SK-N-SH (cell line): ENCODE data around the gene MMUT. TPM values are rescaled to one million over a fixed set of nuclear protein-coding genes. Genes with fewer than 3 reads are reported as not detected.

ENCODE experiments used
- CTCF ChIA-PET: fragments of 300-600, 350-600 bp; formaldehyde crosslinking; extraction: SDS; loops from one replicate; lab custom pipeline; 2021; lab: Yijun Ruan, JAX
- POLR2A ChIA-PET: fragments of 350-600 bp; sonication (Branson Sonifier 250); formaldehyde crosslinking; extraction: SDS; loops from one replicate; lab custom pipeline; 2020; ENCODE audit warnings: antibody characterized with exemption, inconsistent platforms; lab: Yijun Ruan, JAX
- DNase-seq: peaks from one replicate; pipeline ENCODE4 v3.0.0; 2012
- H2AFZ ChIP-seq: fragments of 200-600 bp; sonication (generic); 2 replicates; pipeline ENCODE4 v1.8.1; 2016; ENCODE audit warnings: antibody characterized with exemption, mild to moderate bottlenecking, low read depth
- H3F3A ChIP-seq: fragments of 200-600 bp; sonication (generic); replicated peaks from 2 replicates; pipeline ENCODE3; 2016; ENCODE audit warnings: antibody characterized with exemption, mild to moderate bottlenecking; ENCODE audit not compliant: insufficient read depth
- H3K27ac ChIP-seq, 2 experiments: fragments of 200-500 bp in 1 of 2; fragments of 200-600 bp in 1 of 2; sonication (Bioruptor generic) in 1 of 2; sonication (generic), shearing (Covaris generic) in 1 of 2; 2 replicates each; pipeline versions ENCODE4 v1.5.1 to v1.6.1; 2014 to 2016; ENCODE audit warnings: low read depth in 2 of 2, inconsistent platforms in 1 of 2, low read length in 1 of 2, mild to moderate bottlenecking in 1 of 2, mixed read lengths in 1 of 2
- H3K27me3 ChIP-seq: fragments of 200-600 bp; sonication (generic), shearing (Covaris generic); 2 replicates; pipeline ENCODE4 v1.6.1; 2016; ENCODE audit warnings: mixed run types; ENCODE audit not compliant: insufficient read depth
- H3K36me3 ChIP-seq, 2 experiments: fragments of 200-500 bp in 1 of 2; fragments of 200-600 bp in 1 of 2; sonication (Bioruptor generic) in 1 of 2; sonication (generic) in 1 of 2; replicated peaks in 1 of 2; 2 replicates each; pipeline versions ENCODE3 to v1.5.1; 2014 to 2016; ENCODE audit warnings: low read length in 1 of 2, mild to moderate bottlenecking in 1 of 2; ENCODE audit not compliant: insufficient read depth in 2 of 2, control insufficient read depth in 1 of 2
- H3K4me1 ChIP-seq, 2 experiments: fragments of 200-500 bp in 1 of 2; fragments of 200-600 bp in 1 of 2; sonication (Bioruptor generic) in 1 of 2; sonication (generic), shearing (Covaris generic) in 1 of 2; 2 replicates each; pipeline versions ENCODE4 v1.5.1 to v1.6.1; 2014 to 2016; ENCODE audit warnings: low read depth in 1 of 2, low read length in 1 of 2, mixed run types in 1 of 2; ENCODE audit not compliant: insufficient read depth in 2 of 2, control insufficient read depth in 1 of 2
- H3K4me2 ChIP-seq: fragments of 200-600 bp; sonication (generic), shearing (Covaris generic); 2 replicates; pipeline ENCODE4 v1.6.1; 2017; ENCODE audit warnings: mixed run types
- H3K4me3 ChIP-seq, 2 experiments: fragments of 200-500 bp in 1 of 2; fragments of 200-600 bp in 1 of 2; sonication (Bioruptor generic) in 1 of 2; sonication (generic), shearing (Covaris generic) in 1 of 2; 2 replicates each; pipeline versions ENCODE4 v1.5.1 to v1.8.1; 2014 to 2016; ENCODE audit warnings: low read depth in 2 of 2, inconsistent platforms in 1 of 2, low read length in 1 of 2, mild to moderate bottlenecking in 1 of 2, mixed read lengths in 1 of 2, moderate library complexity in 1 of 2
- H3K79me2 ChIP-seq: fragments of 200-600 bp; sonication (generic); 2 replicates; pipeline ENCODE4 v1.8.1; 2017; ENCODE audit warnings: mild to moderate bottlenecking; ENCODE audit not compliant: insufficient read depth
- H3K9ac ChIP-seq: fragments of 200-600 bp; sonication (generic); 2 replicates; pipeline ENCODE4 v1.6.1; 2017; ENCODE audit warnings: mixed run types
- H3K9me2 ChIP-seq: fragments of 200-600 bp; sonication (generic); 2 replicates; pipeline ENCODE4 v1.6.1; 2017; ENCODE audit warnings: mixed run types
- H3K9me3 ChIP-seq: fragments of 200-600 bp; sonication (generic); 2 replicates; pipeline ENCODE4 v1.6.1; 2017; ENCODE audit warnings: mixed run types, mild to moderate bottlenecking, moderate library complexity
- H4K20me1 ChIP-seq: fragments of 200-600 bp; sonication (generic); 2 replicates; pipeline ENCODE4 v1.6.1; 2017; ENCODE audit warnings: mild to moderate bottlenecking, mixed run types; ENCODE audit not compliant: insufficient read depth
- CHD2 ChIP-seq: fragments of 150-350 bp; IDR thresholded peaks from 2 replicates; pipeline ENCODE4 v1.6.1; 2018; ENCODE audit warnings: low read length; ENCODE audit not compliant: partially characterized antibody
- EP300 ChIP-seq, 2 experiments: IDR thresholded peaks; 2 replicates each; pipeline versions ENCODE4 v1.4.0 to v1.6.1; 2012; ENCODE audit warnings: borderline replicate concordance in 1 of 2, low read depth in 1 of 2, low read length in 1 of 2
- FOSL2 ChIP-seq: IDR thresholded peaks from 2 replicates; pipeline ENCODE4 v1.4.0; 2012; ENCODE audit warnings: low read depth, mild to moderate bottlenecking, moderate library complexity, borderline replicate concordance
- FOXM1 ChIP-seq: IDR thresholded peaks from 2 replicates; pipeline ENCODE4 v1.4.0; 2012; ENCODE audit warnings: low read depth, mild to moderate bottlenecking
- GATA2 ChIP-seq: sonication (generic); formaldehyde crosslinking; IDR thresholded peaks from 2 replicates; pipeline ENCODE4 v1.5.0; 2020; ENCODE audit warnings: mild to moderate bottlenecking, missing genetic modification reagents
- MEF2A ChIP-seq: IDR thresholded peaks from 2 replicates; pipeline ENCODE4 v1.4.0; 2012; ENCODE audit warnings: low read depth, borderline replicate concordance
- MXI1 ChIP-seq: IDR thresholded peaks from 2 replicates; pipeline ENCODE4 v1.6.1; 2012; ENCODE audit warnings: mild to moderate bottlenecking, low read depth, low read length, improper control_type of control experiment
- NFIC ChIP-seq: IDR thresholded peaks from 2 replicates; pipeline ENCODE4 v1.4.0; 2012; ENCODE audit warnings: borderline replicate concordance
- POLR2AphosphoS5 ChIP-seq: IDR thresholded peaks from 2 replicates; pipeline ENCODE4 v1.6.1; 2012; ENCODE audit warnings: low read depth, low read length
- RAD21 ChIP-seq: IDR thresholded peaks from 2 replicates; pipeline ENCODE4 v1.6.1; 2012; ENCODE audit warnings: mild to moderate bottlenecking, low read length
- RCOR1 ChIP-seq: fragments of 150-350 bp; IDR thresholded peaks from 2 replicates; pipeline ENCODE4 v1.6.1; 2017; ENCODE audit warnings: antibody characterized with exemption, low read length
- RFX5 ChIP-seq: IDR thresholded peaks from 2 replicates; pipeline ENCODE4 v1.6.1; 2012; ENCODE audit warnings: mild to moderate bottlenecking, improper control_type of control experiment, low read length
- SIN3A ChIP-seq: IDR thresholded peaks from 2 replicates; pipeline ENCODE4 v1.6.1; 2012; ENCODE audit warnings: low read depth, mild to moderate bottlenecking, low read length, moderate library complexity, borderline replicate concordance
- SMC3 ChIP-seq: IDR thresholded peaks from 2 replicates; pipeline ENCODE4 v1.6.1; 2012; ENCODE audit warnings: low read depth, low read length, improper control_type of control experiment
- TAF1 ChIP-seq: IDR thresholded peaks from 2 replicates; pipeline ENCODE4 v1.6.1; 2012; ENCODE audit warnings: low read depth, mild to moderate bottlenecking, low read length, moderate library complexity, borderline replicate concordance
- TCF12 ChIP-seq: IDR thresholded peaks from 2 replicates; pipeline ENCODE4 v1.4.0; 2012
- WGBS: methylation state at CpG from one replicate; pipeline ENCODE4 v1.1.6; 2017; ENCODE audit warnings: low lambda C conversion rate; 5-methylcytosine and 5-hydroxymethylcytosine counted together
- polyA plus RNA-seq, 3 experiments: library from polyadenylated mRNA; depleted of rRNA; stranded (reverse); fragments of >200 nt; gene quantifications; 2 replicates each; pipeline ENCODE4 v1.2.3, GENCODE V29; 2012
- TF ChIP-seq, protein P1 (sequence below): IDR thresholded peaks from 2 replicates; pipeline ENCODE4 v1.4.0; 2012; ENCODE audit warnings: low read depth, borderline replicate concordance
- TF ChIP-seq, protein P2 (sequence below): IDR thresholded peaks from 2 replicates; pipeline ENCODE4 v1.4.0; 2012; ENCODE audit warnings: low read depth
- TF ChIP-seq, protein P3 (sequence below): fragments of 200-600 bp; sonication (generic); IDR thresholded peaks from 2 replicates; pipeline ENCODE4 v1.6.1; 2017; ENCODE audit warnings: antibody characterized with exemption, mild to moderate bottlenecking, moderate library complexity

The MMUT gene
- polyA plus RNA-seq, 1 of the 3 experiments (the other 2 are of a cell fraction): 6.7 TPM

GRCh38 chr6:49462599-49462926, 490 bp downstream of the MMUT start:
- Histone ChIP-seq H3K4me3 (peak overlapping the region; percentile 94 to 95), H3K9me2 (no peaks in the 10 kb centered on the region), H3K27me3 (no peaks in the 10 kb centered on the region), H3K4me2 (peak overlapping the region; percentile 94), H3K36me3 (peaks cover 13 to 14% of the 10 kb centered on the region in 2 experiments), H3K4me1 (peaks cover 0 to 3% of the 10 kb centered on the region in 2 experiments; a peak in 2 of 4 replicates), H3K9me3 (no peaks in the 10 kb centered on the region; the same call in 1 of the 2 replicates), H3F3A (peaks cover 8% of the 10 kb centered on the region), H4K20me1 (no peaks in the 10 kb centered on the region), H3K27ac (peak overlapping the region; percentile 48 to 71), H3K9ac (peak overlapping the region; percentile 85), H2AFZ (peak overlapping the region; percentile 96), H3K79me2 (peaks cover 74% of the 10 kb centered on the region)
- ChIA-PET CTCF (no interaction called here), POLR2A (no interaction called here)
- WGBS: 1% methylated on average over 7 of the region's 7 CpGs
- TF ChIP-seq FOXM1: no peak
- no peak for TF ChIP-seq RFX5
- TF ChIP-seq FOSL2: no peak
- TF ChIP-seq RCOR1: no peak
- DNase-seq: no peak

GRCh38 chr6:49462071-49462470, 982 bp downstream of the MMUT start:
- Histone ChIP-seq H3K36me3 (peaks cover 17 to 19% of the 10 kb centered on the region in 2 experiments), H4K20me1 (no peaks in the 10 kb centered on the region), H3K9me3 (no peaks in the 10 kb centered on the region; the same call in 1 of the 2 replicates), H3K4me1 (peaks cover 0 to 3% of the 10 kb centered on the region in 2 experiments; a peak in 2 of 4 replicates), H3K27ac (no peak overlapping the region), H3K79me2 (peaks cover 69% of the 10 kb centered on the region), H3K4me2 (peak overlapping the region; percentile 94), H3F3A (peaks cover 8% of the 10 kb centered on the region), H3K9ac (peak overlapping the region; percentile 85), H2AFZ (peak overlapping the region; percentile 96; the same call in 1 of the 2 replicates), H3K27me3 (no peaks in the 10 kb centered on the region), H3K4me3 (peak overlapping the region; percentile 94 to 95), H3K9me2 (no peaks in the 10 kb centered on the region)
- DNase-seq: no peak
- TF ChIP-seq POLR2AphosphoS5: no peak
- no peak for TF ChIP-seq MEF2A
- no peak for TF ChIP-seq RCOR1
- no peak for TF ChIP-seq SMC3
- CTCF ChIA-PET: no interaction called here
- POLR2A ChIA-PET: no interaction called here
- 58% methylated on average over 3 of the region's 3 CpGs for WGBS

GRCh38 chr6:49457771-49458170, 5.3 kb downstream of the MMUT start:
- Histone ChIP-seq H4K20me1 (no peaks in the 10 kb centered on the region), H3K9ac (no peak overlapping the region), H3K27me3 (no peaks in the 10 kb centered on the region), H3F3A (peaks cover 8% of the 10 kb centered on the region), H3K27ac (no peak overlapping the region), H3K4me2 (no peak overlapping the region), H3K4me1 (no peaks in the 10 kb centered on the region; a peak in 1 of 4 replicates), H2AFZ (no peak overlapping the region), H3K36me3 (peaks cover 39 to 42% of the 10 kb centered on the region in 2 experiments), H3K79me2 (peaks cover 30% of the 10 kb centered on the region), H3K4me3 (no peak overlapping the region), H3K9me2 (no peaks in the 10 kb centered on the region), H3K9me3 (no peaks in the 10 kb centered on the region)
- CTCF ChIA-PET: no interaction called here
- POLR2A ChIA-PET: no interaction called here
- DNase-seq: no peak
- 84% methylated on average over 4 of the region's 4 CpGs for WGBS
- TF ChIP-seq, protein P1, sequence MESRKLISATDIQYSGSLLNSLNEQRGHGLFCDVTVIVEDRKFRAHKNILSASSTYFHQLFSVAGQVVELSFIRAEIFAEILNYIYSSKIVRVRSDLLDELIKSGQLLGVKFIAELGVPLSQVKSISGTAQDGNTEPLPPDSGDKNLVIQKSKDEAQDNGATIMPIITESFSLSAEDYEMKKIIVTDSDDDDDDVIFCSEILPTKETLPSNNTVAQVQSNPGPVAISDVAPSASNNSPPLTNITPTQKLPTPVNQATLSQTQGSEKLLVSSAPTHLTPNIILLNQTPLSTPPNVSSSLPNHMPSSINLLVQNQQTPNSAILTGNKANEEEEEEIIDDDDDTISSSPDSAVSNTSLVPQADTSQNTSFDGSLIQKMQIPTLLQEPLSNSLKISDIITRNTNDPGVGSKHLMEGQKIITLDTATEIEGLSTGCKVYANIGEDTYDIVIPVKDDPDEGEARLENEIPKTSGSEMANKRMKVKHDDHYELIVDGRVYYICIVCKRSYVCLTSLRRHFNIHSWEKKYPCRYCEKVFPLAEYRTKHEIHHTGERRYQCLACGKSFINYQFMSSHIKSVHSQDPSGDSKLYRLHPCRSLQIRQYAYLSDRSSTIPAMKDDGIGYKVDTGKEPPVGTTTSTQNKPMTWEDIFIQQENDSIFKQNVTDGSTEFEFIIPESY: no peak
- TF ChIP-seq RAD21 (no peak), TCF12 (no peak), RCOR1 (no peak), SIN3A (no peak), EP300 (IDR thresholded peaks at IDR 0.05; ENCODE audit: borderline replicate concordance in 1 of 2, low read depth in 1 of 2, low read length in 1 of 2) (no peak), TAF1 (no peak), MXI1 (no peak), NFIC (no peak), CHD2 (no peak), GATA2 (CRISPR knock-in tag) (no peak)
- TF ChIP-seq, protein P2, sequence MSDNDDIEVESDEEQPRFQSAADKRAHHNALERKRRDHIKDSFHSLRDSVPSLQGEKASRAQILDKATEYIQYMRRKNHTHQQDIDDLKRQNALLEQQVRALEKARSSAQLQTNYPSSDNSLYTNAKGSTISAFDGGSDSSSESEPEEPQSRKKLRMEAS: no peak
- TF ChIP-seq, protein P3, sequence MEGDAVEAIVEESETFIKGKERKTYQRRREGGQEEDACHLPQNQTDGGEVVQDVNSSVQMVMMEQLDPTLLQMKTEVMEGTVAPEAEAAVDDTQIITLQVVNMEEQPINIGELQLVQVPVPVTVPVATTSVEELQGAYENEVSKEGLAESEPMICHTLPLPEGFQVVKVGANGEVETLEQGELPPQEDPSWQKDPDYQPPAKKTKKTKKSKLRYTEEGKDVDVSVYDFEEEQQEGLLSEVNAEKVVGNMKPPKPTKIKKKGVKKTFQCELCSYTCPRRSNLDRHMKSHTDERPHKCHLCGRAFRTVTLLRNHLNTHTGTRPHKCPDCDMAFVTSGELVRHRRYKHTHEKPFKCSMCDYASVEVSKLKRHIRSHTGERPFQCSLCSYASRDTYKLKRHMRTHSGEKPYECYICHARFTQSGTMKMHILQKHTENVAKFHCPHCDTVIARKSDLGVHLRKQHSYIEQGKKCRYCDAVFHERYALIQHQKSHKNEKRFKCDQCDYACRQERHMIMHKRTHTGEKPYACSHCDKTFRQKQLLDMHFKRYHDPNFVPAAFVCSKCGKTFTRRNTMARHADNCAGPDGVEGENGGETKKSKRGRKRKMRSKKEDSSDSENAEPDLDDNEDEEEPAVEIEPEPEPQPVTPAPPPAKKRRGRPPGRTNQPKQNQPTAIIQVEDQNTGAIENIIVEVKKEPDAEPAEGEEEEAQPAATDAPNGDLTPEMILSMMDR: no peak
